ENCODE results near the gene GAREM2.
A peak's percentile ranks its signal among the peaks of the same experiment; 100 is the strongest.

The GAREM2 gene

DNA sequence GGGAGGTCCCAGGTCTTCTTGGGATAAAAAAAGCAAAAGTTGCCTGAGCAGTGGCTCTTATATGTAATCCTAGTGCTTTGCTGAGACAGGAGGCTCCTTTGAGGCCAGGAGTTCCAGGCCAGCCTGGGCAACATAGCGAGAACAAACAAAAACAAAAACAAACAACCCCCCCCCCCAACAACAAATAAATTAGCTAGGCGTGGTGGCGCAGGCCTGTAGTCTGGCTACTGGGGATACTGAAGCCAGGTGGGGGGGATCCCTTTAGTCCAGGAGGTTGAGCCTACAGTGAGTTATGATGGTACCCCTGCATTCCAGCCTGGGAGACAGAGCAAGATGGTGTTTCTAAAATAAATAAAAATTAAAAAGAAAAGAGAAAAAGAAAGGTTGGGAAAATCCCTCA is 5.4 kb downstream of the GAREM2 start:
- Histone ChIP-seq H3K27ac (ENCODE audit: low read length) (no peak overlapping the region), H3K36me3 (replicated peaks; ENCODE audit: low read depth, low read length) (no peaks in the 10 kb centered on the region), H2AFZ (ENCODE audit: low read depth, low read length) (peak overlapping the region; percentile 95; the same call in 1 of the 2 replicates), H3K4me1 (ENCODE audit: low read length) (peaks cover 20% of the 10 kb centered on the region), H4K20me1 (ENCODE audit: insufficient read depth, low read length) (no peaks in the 10 kb centered on the region), H3K79me2 (ENCODE audit: low read length) (no peaks in the 10 kb centered on the region), H3K9me3 (ENCODE audit: insufficient read depth, low read length) (no peaks in the 10 kb centered on the region), H3K9ac (ENCODE audit: low read length) (peak overlapping the region; percentile 68), H3K27me3 (ENCODE audit: low read depth, low read length) (no peaks in the 10 kb centered on the region), H3K4me2 (ENCODE audit: low read length) (peak overlapping the region; percentile 99), H3K4me3 (ENCODE audit: low read length) (peak overlapping the region; percentile 88)
- no peak for TF ChIP-seq CTCF (IDR thresholded peaks at IDR 0.05; ENCODE audit: low read depth, low read length)
- no peak for TF ChIP-seq EZH2phosphoT487 (IDR thresholded peaks at IDR 0.05; ENCODE audit: low read depth)

DNA sequence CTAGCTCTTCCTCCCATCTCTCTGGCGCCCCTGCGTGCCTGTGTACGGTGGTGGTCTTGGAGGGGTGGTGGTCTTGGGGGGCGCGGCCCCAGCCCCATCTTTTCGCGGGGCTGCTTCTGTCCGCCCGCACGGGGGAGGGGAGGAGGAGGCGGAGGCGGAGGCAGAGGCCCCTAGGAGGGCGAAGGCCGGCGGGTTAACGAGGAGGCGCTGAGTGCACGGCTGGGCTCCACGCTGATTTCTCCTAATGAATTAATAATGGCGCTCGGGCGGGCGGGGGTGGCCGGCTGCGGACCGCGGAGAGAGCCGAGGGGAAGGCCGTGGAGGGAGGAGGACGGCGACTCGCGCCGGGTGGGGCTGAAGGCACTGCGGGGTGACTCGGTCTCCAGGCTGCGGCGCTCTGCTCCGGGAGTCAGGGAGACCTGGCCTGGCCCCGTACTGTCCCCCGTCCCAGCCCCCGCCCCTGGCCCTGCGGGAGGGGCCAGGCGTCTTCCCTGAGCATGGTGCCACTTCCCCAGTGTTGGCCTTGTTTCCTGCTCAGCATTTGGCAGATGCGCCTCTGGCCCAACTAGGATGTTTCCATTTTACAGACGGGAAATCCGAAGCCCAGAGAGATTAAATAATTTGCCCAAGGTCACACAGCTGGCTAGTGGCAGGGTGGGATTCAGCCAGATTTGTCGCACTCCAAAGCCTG is 6.0 kb downstream of the GAREM2 start:
- Histone ChIP-seq H3K27ac (ENCODE audit: low read length) (no peak overlapping the region), H3K4me3 (ENCODE audit: low read length) (peak overlapping the region; percentile 88), H3K4me2 (ENCODE audit: low read length) (peak overlapping the region; percentile 99), H3K9me3 (ENCODE audit: insufficient read depth, low read length) (no peaks in the 10 kb centered on the region), H4K20me1 (ENCODE audit: insufficient read depth, low read length) (no peaks in the 10 kb centered on the region), H3K9ac (ENCODE audit: low read length) (peak overlapping the region; percentile 68), H3K36me3 (replicated peaks; ENCODE audit: low read depth, low read length) (no peaks in the 10 kb centered on the region), H3K79me2 (ENCODE audit: low read length) (no peaks in the 10 kb centered on the region), H3K4me1 (ENCODE audit: low read length) (peaks cover 20% of the 10 kb centered on the region), H2AFZ (ENCODE audit: low read depth, low read length) (peak overlapping the region; percentile 95), H3K27me3 (ENCODE audit: low read depth, low read length) (no peaks in the 10 kb centered on the region)
- TF ChIP-seq EZH2phosphoT487 (IDR thresholded peaks at IDR 0.05; ENCODE audit: low read depth) (no peak), CTCF (IDR thresholded peaks at IDR 0.05; ENCODE audit: low read depth, low read length) (peak; percentile 5; the same call in 1 of the 2 replicates)

DNA sequence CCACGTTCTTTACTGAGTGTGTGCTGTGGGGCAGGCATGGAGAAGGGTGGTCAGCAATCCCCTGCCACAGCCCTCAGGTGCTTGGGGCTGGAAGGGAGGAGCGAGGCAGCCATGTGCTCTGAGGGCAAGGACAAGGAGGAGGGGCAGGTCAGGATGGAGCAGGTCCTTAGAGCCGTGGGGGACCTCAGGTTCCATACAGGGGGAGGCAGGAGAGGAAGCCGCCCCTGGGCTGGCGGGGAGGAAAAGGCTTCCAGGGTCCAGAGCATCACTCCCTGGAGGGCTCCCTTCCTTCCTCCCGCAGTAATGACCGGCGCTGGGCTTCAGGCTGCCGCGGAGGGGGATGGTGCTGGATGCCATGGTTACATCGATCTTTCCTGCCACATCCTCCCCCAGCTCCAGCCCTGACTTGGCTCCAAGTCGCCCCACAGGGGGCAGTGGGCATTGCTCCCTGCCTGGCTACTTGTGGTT is 6.6 kb downstream of the GAREM2 start:
- H3K4me2 ChIP-seq (ENCODE audit: low read length): peak overlapping the region; percentile 99
- no peaks in the 10 kb centered on the region for H4K20me1 ChIP-seq (ENCODE audit: insufficient read depth, low read length)
- no peaks in the 10 kb centered on the region for H3K79me2 ChIP-seq (ENCODE audit: low read length)
- H3K4me3 ChIP-seq (ENCODE audit: low read length): peak overlapping the region; percentile 88
- peaks cover 20% of the 10 kb centered on the region for H3K4me1 ChIP-seq (ENCODE audit: low read length)
- no peaks in the 10 kb centered on the region for H3K27me3 ChIP-seq (ENCODE audit: low read depth, low read length)
- H3K36me3 ChIP-seq (replicated peaks; ENCODE audit: low read depth, low read length): no peaks in the 10 kb centered on the region
- TF ChIP-seq EZH2phosphoT487 (IDR thresholded peaks at IDR 0.05; ENCODE audit: low read depth): no peak
- no peak for TF ChIP-seq CTCF (IDR thresholded peaks at IDR 0.05; ENCODE audit: low read depth, low read length)
- no peak overlapping the region for H3K27ac ChIP-seq (ENCODE audit: low read length)
- peak overlapping the region; percentile 95 for H2AFZ ChIP-seq (ENCODE audit: low read depth, low read length)
- peak overlapping the region; percentile 68 for H3K9ac ChIP-seq (ENCODE audit: low read length)
- no peaks in the 10 kb centered on the region for H3K9me3 ChIP-seq (ENCODE audit: insufficient read depth, low read length)

DNA sequence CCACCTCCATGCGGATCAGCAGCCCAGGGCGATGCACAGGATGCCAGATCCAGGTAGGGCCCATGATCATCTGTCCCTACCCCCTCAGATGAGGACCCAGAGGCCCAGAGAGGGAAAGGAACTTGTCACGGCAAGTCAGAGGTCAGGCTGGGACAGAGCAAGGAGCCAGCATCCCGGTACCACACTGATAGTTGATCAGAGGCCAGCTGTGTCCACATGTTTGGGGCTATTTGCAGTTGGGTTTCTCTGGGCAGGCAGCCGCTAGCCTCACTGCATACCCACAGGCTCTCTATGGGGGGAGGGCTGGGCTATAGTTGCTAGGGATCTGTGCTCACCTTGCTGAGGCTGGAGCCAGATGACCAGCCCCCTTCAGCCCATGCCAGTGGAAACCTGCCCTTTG is 9.6 kb downstream of the GAREM2 start:
- no peak overlapping the region for H3K9ac ChIP-seq (ENCODE audit: low read length)
- H3K9me3 ChIP-seq (ENCODE audit: insufficient read depth, low read length): no peaks in the 10 kb centered on the region
- H3K36me3 ChIP-seq (replicated peaks; ENCODE audit: low read depth, low read length): no peaks in the 10 kb centered on the region
- no peaks in the 10 kb centered on the region for H3K27me3 ChIP-seq (ENCODE audit: low read depth, low read length)
- H2AFZ ChIP-seq (ENCODE audit: low read depth, low read length): no peak overlapping the region
- no peak overlapping the region for H3K4me3 ChIP-seq (ENCODE audit: low read length)
- peaks cover 6% of the 10 kb centered on the region for H3K4me1 ChIP-seq (ENCODE audit: low read length)
- H4K20me1 ChIP-seq (ENCODE audit: insufficient read depth, low read length): no peaks in the 10 kb centered on the region
- no peak overlapping the region for H3K4me2 ChIP-seq (ENCODE audit: low read length)
- TF ChIP-seq EZH2phosphoT487 (IDR thresholded peaks at IDR 0.05; ENCODE audit: low read depth) (no peak), CTCF (IDR thresholded peaks at IDR 0.05; ENCODE audit: low read depth, low read length) (no peak)
- no peak overlapping the region for H3K27ac ChIP-seq (ENCODE audit: low read length)
- no peaks in the 10 kb centered on the region for H3K79me2 ChIP-seq (ENCODE audit: low read length)

All from OCI-LY3 (cell line).